Ammon's horn (tissue), 1 donor: ENCODE results near the gene GPRASP2.
"Not testable (repeated sequence)": the region's sequence is repeated elsewhere in the genome, so short reads cannot be mapped to it uniquely, and the experiment has no call there.

Experiments used
- DNase-seq: peaks from one replicate; pipeline ENCODE4 v3.0.0-alpha.2; 2016; ENCODE audit warnings: low spot score

GPRASP2 gene

GRCh38 chrX:102712216-102712966, at the start of gene GPRASP2:
TSS of gene GPRASP2 (plus strand) at chrX:102712448. CDS start at chrX:102714870, 2,422 bp downstream.
- peak; percentile 21 for DNase-seq

DNA sequence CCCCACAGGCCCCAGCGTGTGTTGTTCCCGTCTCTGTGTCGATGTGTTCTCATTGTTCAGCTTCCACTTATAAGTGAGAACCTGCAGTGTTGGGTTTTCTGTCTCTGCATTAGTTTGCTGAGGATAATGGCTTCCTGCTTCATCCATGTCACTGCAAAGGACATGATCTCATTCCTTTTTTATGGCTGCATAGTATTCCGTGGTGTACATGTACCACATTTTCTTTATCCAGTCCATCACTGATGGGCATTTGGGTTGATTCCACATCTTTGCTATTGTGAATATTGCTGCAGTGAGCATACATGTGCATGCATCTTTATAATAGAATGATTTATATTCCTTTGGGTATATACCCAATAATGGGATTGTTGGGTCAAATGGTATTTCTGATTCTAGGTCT, 48.4 kb upstream of the GPRASP2 start:
- DNase-seq: not testable (repeated sequence)

GRCh38 chrX:102667034-102667433, 45.2 kb upstream of the GPRASP2 start:
- DNase-seq: not testable (repeated sequence)

GRCh38 chrX:102669526-102669925, 42.7 kb upstream of the GPRASP2 start:
- DNase-seq: no peak

DNA sequence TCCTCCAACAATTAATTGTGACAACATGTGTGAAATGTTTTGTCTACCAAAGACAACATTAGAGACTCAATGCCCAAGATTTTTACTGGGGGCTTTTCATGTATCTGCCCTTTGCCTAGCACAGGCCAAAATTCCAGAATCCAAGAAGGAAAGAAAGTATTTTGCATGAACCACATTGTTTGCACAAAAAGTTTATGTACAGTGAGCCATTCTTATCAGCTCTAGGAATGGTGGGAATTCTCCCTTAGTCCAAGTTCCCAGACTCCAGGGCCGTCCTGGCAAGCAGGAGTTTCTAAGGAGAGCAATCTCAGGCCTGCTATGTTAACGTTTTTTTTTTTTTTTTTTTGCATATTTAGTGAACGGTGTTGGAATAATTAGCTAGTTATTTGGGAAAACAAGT, 39.4 kb upstream of the GPRASP2 start:
- no peak for DNase-seq

DNA sequence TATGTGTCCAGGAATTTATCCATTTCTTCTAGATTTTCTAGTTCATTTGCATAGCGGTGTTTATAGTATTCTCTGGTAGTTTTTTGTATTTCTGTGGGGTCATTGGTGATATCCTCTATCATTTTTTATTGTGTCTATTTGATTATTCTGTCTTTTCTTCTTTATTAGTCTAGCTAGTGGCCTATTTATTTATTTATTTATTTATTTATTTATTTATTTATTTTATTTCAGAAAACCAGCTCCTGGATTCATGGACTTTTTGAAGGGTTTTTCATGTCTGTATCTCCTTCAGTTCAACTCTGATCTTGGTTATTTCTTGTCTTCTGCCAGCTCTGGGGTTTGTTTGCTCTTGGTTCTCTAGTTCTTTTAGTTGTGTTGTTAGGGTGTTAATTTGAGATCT, 34.8 kb upstream of the GPRASP2 start:
- DNase-seq: not testable (repeated sequence)

- DNase-seq: no peak
Measured at GRCh38 chrX:102684772-102685520, 27.3 kb upstream of the GPRASP2 start.

- DNase-seq: no peak
Measured at GRCh38 chrX:102694749-102695148, 17.5 kb upstream of the GPRASP2 start.

- no peak for DNase-seq
Measured at GRCh38 chrX:102696306-102696705, 15.9 kb upstream of the GPRASP2 start.

DNA sequence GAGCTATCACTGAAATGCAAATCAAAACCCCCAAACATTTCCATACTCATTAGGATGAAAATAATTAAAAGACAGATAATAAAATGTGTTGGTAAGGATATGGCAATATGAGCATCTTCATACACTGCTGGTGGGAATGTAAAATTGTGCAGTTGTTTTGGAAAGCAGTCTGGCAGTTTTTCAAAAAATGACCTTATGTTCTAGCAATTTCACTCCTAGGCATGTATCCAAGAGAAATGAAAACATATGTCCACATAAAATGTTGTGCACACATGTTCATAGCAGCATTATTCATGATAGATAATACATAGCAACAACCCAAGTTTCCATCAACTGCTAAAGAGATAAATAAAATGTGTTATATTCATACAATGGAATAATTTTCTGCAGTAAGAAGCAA, 14.8 kb upstream of the GPRASP2 start:
- no peak for DNase-seq

- no peak for DNase-seq
Measured at GRCh38 chrX:102708900-102709299, 3.3 kb upstream of the GPRASP2 start.

- DNase-seq: no peak
Measured at GRCh38 chrX:102711872-102712215, 404 bp upstream of the GPRASP2 start.

DNA sequence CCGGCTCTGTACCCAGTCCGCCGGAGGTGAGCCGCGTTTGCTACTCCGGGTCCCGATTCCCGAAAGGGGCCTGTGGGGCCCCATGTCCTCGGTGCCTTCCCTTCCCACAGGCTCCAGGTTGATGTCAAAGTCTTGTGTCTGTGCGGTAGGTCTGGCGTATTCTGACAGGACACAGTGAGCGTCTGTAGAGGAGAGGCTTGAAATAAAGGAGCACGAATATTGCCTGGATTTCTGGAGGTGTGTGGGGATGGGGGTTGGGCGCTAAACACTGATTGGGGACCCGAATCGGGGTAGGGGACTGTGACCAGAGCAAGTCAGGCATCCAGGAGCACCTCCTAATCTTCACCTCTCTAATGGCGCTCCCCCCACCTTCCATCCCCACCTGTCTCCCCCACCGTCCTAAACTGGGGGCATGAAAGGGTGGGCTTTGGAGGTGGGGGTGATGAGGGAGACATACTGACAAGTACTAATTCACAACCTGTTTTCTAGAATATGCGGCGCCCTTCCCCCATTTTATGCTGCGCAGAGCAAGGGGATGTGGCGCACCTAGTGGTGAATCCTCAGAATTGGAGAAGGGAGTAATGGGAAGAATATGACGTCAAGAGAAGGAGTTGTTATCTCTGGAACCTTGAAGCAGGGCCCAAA, 855 bp downstream of the GPRASP2 start:
- peak; percentile 60 for DNase-seq

DNA sequence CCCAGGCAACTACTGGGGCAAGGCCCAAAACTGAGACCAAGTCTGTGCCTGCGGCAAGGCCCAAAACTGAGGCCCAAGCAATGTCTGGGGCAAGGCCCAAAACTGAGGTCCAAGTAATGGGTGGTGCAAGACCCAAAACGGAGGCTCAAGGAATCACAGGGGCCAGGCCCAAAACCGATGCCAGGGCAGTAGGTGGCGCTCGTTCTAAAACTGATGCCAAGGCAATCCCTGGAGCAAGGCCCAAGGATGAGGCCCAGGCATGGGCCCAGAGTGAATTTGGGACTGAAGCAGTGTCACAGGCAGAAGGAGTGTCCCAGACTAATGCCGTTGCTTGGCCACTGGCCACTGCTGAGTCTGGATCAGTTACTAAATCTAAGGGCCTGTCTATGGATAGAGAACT, 2.7 kb downstream of the GPRASP2 start:
- DNase-seq: peak; percentile 5

- no peak for DNase-seq
Measured at GRCh38 chrX:102715967-102716366, 3.7 kb downstream of the GPRASP2 start.

DNA sequence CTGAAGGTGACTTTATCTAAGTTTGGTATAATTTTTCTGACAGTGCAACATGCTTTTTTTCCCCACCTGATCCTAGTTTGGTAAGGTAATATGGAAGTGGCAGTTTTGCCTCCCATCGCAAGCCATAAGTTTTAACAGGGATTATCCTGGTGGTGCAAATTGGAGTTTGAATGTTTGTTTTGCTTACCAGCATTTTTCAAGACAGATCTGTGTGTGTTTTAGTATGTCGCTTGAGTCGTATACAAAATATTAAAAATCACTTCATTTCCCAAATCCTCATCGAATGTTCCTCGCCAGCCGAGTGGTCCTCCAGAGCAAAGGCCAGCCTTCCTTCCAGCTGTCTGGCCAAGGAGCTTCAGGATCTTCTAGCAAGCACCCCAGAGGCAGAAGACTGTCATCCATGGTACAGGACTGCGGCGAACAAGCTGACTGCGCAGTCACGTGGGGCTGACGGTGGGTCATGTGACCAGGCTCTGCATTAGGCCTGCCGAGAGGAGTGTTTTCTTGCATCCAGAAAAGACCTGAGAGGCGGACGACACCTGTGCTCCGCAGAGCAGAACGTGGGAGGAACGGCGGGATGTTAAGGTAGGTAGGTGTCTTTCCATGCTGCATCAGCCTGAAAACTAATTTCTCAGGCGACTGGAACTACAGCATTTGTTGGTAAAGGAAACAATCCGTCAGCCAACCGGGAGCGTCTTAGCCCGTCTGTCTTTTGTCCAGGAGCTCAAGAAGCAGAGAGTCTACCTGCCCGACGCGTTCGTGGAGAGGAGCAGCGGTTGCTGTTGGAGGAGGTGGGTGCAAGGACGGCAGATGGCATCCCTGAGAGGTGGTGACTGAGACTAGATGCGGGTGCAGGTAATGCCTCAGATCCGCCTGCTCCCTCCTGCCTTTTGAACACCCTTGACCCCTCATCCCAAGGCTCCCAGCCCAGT, 8.3 kb downstream of the GPRASP2 start, which contains the start of gene GPRASP3:
Gene GPRASP3 (plus strand): TSS at position 507 of the 932 bp plus-strand sequence. CDS start 28,253 bp downstream, outside the sequence.
- peak; percentile 92 for DNase-seq

GRCh38 chrX:102721169-102721506, 8.9 kb downstream of the GPRASP2 start:
- DNase-seq: not testable (repeated sequence)

DNA sequence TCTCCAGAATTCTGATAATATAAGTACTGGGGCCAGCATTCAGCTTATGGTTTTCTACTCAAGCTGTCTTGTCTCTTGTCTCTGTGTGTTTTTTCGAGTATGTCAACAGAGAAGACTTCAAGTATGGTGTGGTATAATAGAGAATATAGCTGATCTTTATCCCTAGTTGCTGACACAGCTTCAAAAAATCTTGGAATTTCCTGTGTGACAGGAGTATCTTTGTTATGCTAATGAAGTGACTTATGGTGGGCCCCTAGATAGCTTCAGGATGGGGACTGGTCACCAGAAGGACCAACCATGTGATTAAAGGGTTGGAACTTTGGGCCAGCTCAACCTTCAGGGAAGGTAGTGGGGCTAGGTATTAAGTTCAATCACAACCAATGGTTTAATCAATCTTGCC, 11.2 kb downstream of the GPRASP2 start:
- DNase-seq: no peak

GRCh38 chrX:102727761-102728160, 15.5 kb downstream of the GPRASP2 start:
- no peak for DNase-seq

DNA sequence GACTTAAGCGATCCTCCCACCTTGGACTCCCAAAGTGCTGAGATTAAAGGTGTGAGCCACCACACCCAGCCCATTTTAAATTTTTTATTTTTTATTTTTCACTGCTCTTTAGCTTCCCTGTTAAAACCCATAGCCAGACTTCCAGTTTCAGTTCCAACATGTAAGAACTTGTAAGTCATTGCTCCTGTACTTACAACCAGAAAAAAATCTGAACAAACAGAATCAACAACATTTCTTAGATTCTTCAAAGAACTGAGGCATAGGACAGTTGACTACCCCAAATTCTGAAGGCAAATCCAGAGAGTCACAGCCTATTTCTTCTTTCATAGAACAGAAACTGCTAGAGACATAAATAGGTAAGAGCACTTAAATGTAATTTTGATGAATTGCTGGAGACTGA, 16.4 kb downstream of the GPRASP2 start:
- DNase-seq: no peak

DNA sequence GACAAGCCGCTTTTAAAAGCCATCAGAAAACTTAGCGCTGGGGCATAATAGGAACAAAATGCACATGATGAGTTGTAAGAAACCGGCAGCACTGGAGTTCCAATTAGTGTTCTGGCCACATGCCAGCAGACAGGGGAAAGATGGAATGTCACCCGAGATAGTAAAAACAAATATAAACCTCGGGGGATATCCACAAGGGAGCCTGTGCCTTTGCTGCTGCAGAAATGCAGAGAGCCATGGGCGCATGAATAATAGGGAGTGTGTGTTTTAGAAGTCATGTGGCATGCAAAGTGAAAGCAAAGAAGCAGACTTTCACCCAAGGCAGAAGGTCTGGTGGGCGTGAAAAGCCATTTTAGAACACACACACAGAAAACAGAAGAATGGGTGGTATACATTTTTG, 27.4 kb downstream of the GPRASP2 start:
- DNase-seq: no peak

- no peak for DNase-seq
Measured at GRCh38 chrX:102744307-102744706, 32.1 kb downstream of the GPRASP2 start.
